NT2/D1 (cell line): ENCODE data around the gene GFRA1.

Source experiments
- DNase-seq: peaks from one replicate; pipeline ENCODE4 v3.0.0-alpha.2; 2011; ENCODE audit warnings: low read depth, low spot score
- H3K27me3 ChIP-seq: 2 replicates; pipeline ENCODE4 v1.6.0; 2011; ENCODE audit warnings: mild to moderate bottlenecking; ENCODE audit not compliant: insufficient read length, insufficient read depth
- H3K36me3 ChIP-seq: 2 replicates; pipeline ENCODE4 v1.6.1; 2011; ENCODE audit warnings: mild to moderate bottlenecking, low read length, mixed read lengths; ENCODE audit not compliant: insufficient read depth, insufficient read length
- H3K4me1 ChIP-seq: 2 replicates; pipeline ENCODE4 v1.5.1; 2011; ENCODE audit not compliant: insufficient read depth, insufficient read length
- H3K4me3 ChIP-seq: 2 replicates; pipeline ENCODE4 v1.5.1; 2011; ENCODE audit warnings: low read depth; ENCODE audit not compliant: insufficient read length
- H3K9ac ChIP-seq: 2 replicates; pipeline ENCODE4 v1.6.0; 2011; ENCODE audit warnings: low read depth; ENCODE audit not compliant: insufficient read length
- H3K9me3 ChIP-seq: 2 replicates; pipeline ENCODE4 v1.5.1; 2011; ENCODE audit warnings: mild to moderate bottlenecking, low read length; ENCODE audit not compliant: insufficient read depth
- SUZ12 ChIP-seq: IDR thresholded peaks from 2 replicates; pipeline ENCODE4 v1.6.1; 2011; ENCODE audit not compliant: insufficient read length, insufficient read depth; ENCODE audit errors: extremely low read depth
- YY1 ChIP-seq: IDR thresholded peaks from 2 replicates; pipeline ENCODE4 v1.6.1; 2011; ENCODE audit not compliant: insufficient read length, insufficient read depth
- ZNF274 ChIP-seq: IDR thresholded peaks from 2 replicates; pipeline ENCODE4 v1.6.1; 2011; ENCODE audit warnings: mild to moderate bottlenecking, low read depth, low read length

Gene GFRA1

GRCh38 chr10:116304923-116305322, 31.9 kb upstream of the GFRA1 start:
- TF ChIP-seq YY1, result no peak
- TF ChIP-seq ZNF274, result no peak
- TF ChIP-seq SUZ12, result no peak
- Histone ChIP-seq H3K36me3 (no peaks in the 10 kb centered on the region), H3K4me1 (no peaks in the 10 kb centered on the region), H3K9ac (no peak overlapping the region), H3K4me3 (no peak overlapping the region), H3K9me3 (no peaks in the 10 kb centered on the region), H3K27me3 (no peaks in the 10 kb centered on the region)
- no peak for DNase-seq

- H3K4me1 ChIP-seq, result no peaks in the 10 kb centered on the region
- H3K36me3 ChIP-seq, result no peaks in the 10 kb centered on the region
- TF ChIP-seq SUZ12 (no peak), YY1 (no peak), ZNF274 (no peak)
- no peaks in the 10 kb centered on the region for H3K27me3 ChIP-seq
- no peak overlapping the region for H3K4me3 ChIP-seq
- no peak for DNase-seq
- H3K9ac ChIP-seq, result no peak overlapping the region
- no peaks in the 10 kb centered on the region for H3K9me3 ChIP-seq
Measured at GRCh38 chr10:116300542-116300941, 27.5 kb upstream of the GFRA1 start.

- no peaks in the 10 kb centered on the region for H3K27me3 ChIP-seq
- no peaks in the 10 kb centered on the region for H3K36me3 ChIP-seq
- DNase-seq, result no peak
- no peaks in the 10 kb centered on the region for H3K9me3 ChIP-seq
- H3K4me1 ChIP-seq, result no peaks in the 10 kb centered on the region
- no peak overlapping the region for H3K9ac ChIP-seq
- TF ChIP-seq ZNF274 (no peak), YY1 (no peak), SUZ12 (no peak)
- H3K4me3 ChIP-seq, result no peak overlapping the region
Measured at GRCh38 chr10:116298586-116298985, 25.6 kb upstream of the GFRA1 start.

GRCh38 chr10:116296291-116296721, 23.3 kb upstream of the GFRA1 start:
- Histone ChIP-seq H3K27me3 (no peaks in the 10 kb centered on the region), H3K36me3 (no peaks in the 10 kb centered on the region), H3K4me3 (no peak overlapping the region), H3K4me1 (no peaks in the 10 kb centered on the region), H3K9ac (no peak overlapping the region), H3K9me3 (no peaks in the 10 kb centered on the region)
- TF ChIP-seq YY1, result no peak
- TF ChIP-seq ZNF274, result no peak
- TF ChIP-seq SUZ12, result no peak
- DNase-seq, result no peak

GRCh38 chr10:116292493-116292892, 19.5 kb upstream of the GFRA1 start:
- no peak for DNase-seq
- H3K36me3 ChIP-seq, result no peaks in the 10 kb centered on the region
- no peaks in the 10 kb centered on the region for H3K4me1 ChIP-seq
- H3K9me3 ChIP-seq, result no peaks in the 10 kb centered on the region
- TF ChIP-seq SUZ12 (no peak), YY1 (no peak), ZNF274 (no peak)
- H3K4me3 ChIP-seq, result no peak overlapping the region
- no peaks in the 10 kb centered on the region for H3K27me3 ChIP-seq
- no peak overlapping the region for H3K9ac ChIP-seq

GRCh38 chr10:116289652-116290051, 16.6 kb upstream of the GFRA1 start:
- no peaks in the 10 kb centered on the region for H3K4me1 ChIP-seq
- DNase-seq, result no peak
- H3K36me3 ChIP-seq, result no peaks in the 10 kb centered on the region
- no peak overlapping the region for H3K9ac ChIP-seq
- H3K4me3 ChIP-seq, result no peak overlapping the region
- TF ChIP-seq ZNF274 (no peak), SUZ12 (no peak), YY1 (no peak)
- no peaks in the 10 kb centered on the region for H3K9me3 ChIP-seq
- no peaks in the 10 kb centered on the region for H3K27me3 ChIP-seq

- Histone ChIP-seq H3K4me1 (no peaks in the 10 kb centered on the region), H3K9ac (no peak overlapping the region), H3K27me3 (no peaks in the 10 kb centered on the region), H3K9me3 (no peaks in the 10 kb centered on the region), H3K36me3 (no peaks in the 10 kb centered on the region), H3K4me3 (no peak overlapping the region)
- TF ChIP-seq SUZ12 (no peak), YY1 (no peak), ZNF274 (no peak)
- no peak for DNase-seq
Measured at GRCh38 chr10:116287906-116288501, 15.0 kb upstream of the GFRA1 start.

GRCh38 chr10:116286626-116287200, 13.7 kb upstream of the GFRA1 start:
- Histone ChIP-seq H3K4me1 (no peaks in the 10 kb centered on the region), H3K4me3 (no peak overlapping the region), H3K27me3 (no peaks in the 10 kb centered on the region), H3K9me3 (no peaks in the 10 kb centered on the region), H3K36me3 (no peaks in the 10 kb centered on the region), H3K9ac (no peak overlapping the region)
- TF ChIP-seq YY1 (no peak), ZNF274 (no peak), SUZ12 (no peak)
- DNase-seq, result no peak
